Lower leg skin (tissue), 4 donors: ENCODE results near the gene FOLH1. TPM values are rescaled to one million over a fixed set of nuclear protein-coding genes. Genes with fewer than 3 reads are reported as not detected.
"Not testable (repeated sequence)": the region's sequence is repeated elsewhere in the genome, so short reads cannot be mapped to it uniquely, and the experiment has no call there.

ENCODE experiments used
- DNase-seq, 2 donors: peaks; one replicate each; pipeline ENCODE4 v3.0.0-alpha.2; 2019; ENCODE audit warnings: low spot score in 2 of 2
- H3K4me3 ChIP-seq: fragments of 200-600 bp; sonication (generic); 2 replicates; pipeline ENCODE4 v1.5.1; 2017; ENCODE audit warnings: mild to moderate bottlenecking, low read depth; ENCODE audit not compliant: poor library complexity, severe bottlenecking
- CTCF ChIP-seq, 3 donors: fragments of 450-650 bp; IDR thresholded peaks; one replicate each; pipeline ENCODE4 v1.5.1; 2016; ENCODE audit warnings: antibody characterized with exemption in 3 of 3, mild to moderate bottlenecking in 3 of 3, moderate library complexity in 2 of 3
- POLR2A ChIP-seq, 2 donors: fragments of 450-650 bp; IDR thresholded peaks; one replicate each; pipeline ENCODE4 v1.6.1; 2016 to 2017; ENCODE audit warnings: antibody characterized with exemption in 2 of 2, mild to moderate bottlenecking in 1 of 2, moderate library complexity in 1 of 2
- WGBS, 2 donors: methylation state at CpG; one replicate each; pipeline ENCODE4 v1.1.5; 2018; 5-methylcytosine and 5-hydroxymethylcytosine counted together
- intact Hi-C: fragments of 100-400 bp; cut with DNase I; formaldehyde crosslinking; loops from one replicate; pipeline ENCODE4 v1.15.0; 2023; ENCODE audit warnings: low total_unique reads
- total RNA-seq, 4 donors: library from RNA; depleted of rRNA; stranded (reverse); fragments of >200 nt; gene quantifications; one replicate each; pipeline ENCODE4 v1.1.0, GENCODE V29; 2016

The FOLH1 gene
- total RNA-seq = 1 to 10 TPM; 1.9 to 4.6 (median 2.8) TPM

GRCh38 chr11:49208006-49208721, at the start of gene FOLH1:
Gene FOLH1, minus strand, starts transcription at chr11:49208602. Its CDS starts 193 bp downstream, at chr11:49208409.
- 3 to 4% methylated on average over 22 to 46 of the region's 48 CpGs for WGBS, 2 donors
- DNase-seq = no peak
- intact Hi-C loops = no loop called here
- peak within 1 kb of the TSS; percentile 25 for H3K4me3 ChIP-seq
- TF ChIP-seq POLR2A (IDR thresholded peaks at IDR 0.05) = no peak
- TF ChIP-seq CTCF (IDR thresholded peaks at IDR 0.05) = no peak

DNA sequence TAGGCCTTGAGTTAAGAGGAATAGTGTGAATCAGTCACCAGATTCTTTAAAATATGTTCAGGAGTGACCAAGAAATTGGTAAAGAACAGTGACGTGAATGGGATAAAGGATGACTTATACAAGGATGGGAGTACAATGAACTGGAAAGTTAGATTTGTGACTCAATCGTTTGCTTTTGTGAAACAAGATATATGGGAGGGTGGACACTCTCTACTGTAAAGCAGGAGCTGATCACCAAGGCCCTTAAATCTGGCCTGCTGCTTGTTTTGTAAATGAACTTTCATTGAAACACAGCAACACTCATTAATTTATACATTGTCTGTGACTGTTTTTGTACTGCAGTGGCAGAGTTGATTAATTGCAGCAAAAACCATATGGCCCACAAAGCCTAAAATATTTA, 46.7 kb upstream of the FOLH1 start:
- DNase-seq, H3K4me3 ChIP-seq, intact Hi-C loops: not testable (repeated sequence)
- 50 to 70% methylated on average over 2 of the region's 2 CpGs for WGBS, 2 donors

DNA sequence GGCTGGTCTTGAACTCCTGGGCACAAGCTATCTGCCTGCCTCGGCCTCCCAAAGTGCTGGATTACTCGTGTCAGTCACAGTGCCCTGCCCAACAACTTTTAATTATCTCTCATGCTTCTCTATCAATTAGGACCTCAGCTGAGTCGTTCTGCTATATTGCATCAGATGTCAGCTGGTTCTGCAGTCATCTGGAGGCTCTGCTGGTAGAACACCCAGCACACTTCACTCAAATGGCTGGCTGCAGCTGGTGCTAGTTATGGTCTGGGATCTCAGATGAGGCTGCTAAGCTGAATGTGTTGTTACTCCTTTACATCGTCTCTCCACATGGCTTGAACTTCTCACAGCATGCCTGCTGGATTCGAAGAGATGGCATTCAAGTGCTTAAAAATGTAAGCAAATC, 42.8 kb upstream of the FOLH1 start:
- DNase-seq, intact Hi-C loops, H3K4me3 ChIP-seq: not testable (repeated sequence)
- 57 to 65% methylated on average over 5 of the region's 5 CpGs for WGBS, 2 donors

DNA sequence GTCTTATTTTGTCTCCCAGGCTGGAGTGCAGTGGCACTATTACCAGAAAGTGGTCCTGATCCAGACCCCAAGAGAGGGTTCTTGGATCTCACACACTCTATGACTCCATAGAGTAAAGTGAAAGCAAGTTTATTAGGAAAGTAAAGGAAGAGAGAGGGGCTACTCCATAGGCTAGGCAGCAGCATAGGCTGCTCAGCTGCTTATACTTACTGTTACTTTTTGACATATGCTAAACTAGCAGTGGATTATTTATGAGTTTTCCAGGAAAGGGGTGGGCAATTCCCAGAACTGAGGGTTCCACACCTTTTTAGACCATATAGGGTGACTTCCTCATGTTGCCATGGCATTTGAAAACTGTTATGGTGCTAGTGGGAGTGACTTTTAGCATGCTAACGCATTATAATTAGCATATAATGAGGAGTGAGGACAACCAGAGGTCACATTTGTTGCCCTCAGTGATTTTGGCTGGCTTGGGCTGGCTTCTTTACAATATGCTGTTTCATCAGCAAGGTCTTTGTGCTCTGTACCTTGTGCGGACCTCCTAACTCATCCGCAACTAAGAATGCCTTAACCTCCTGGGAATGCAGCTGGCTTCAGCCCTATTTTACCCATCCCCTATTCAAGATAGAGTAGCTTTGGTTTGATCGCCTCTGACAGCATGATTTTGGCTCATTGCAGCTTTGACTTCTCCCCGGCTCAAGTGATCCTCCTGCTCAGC, 42.2 kb upstream of the FOLH1 start:
- intact Hi-C loops, H3K4me3 ChIP-seq, DNase-seq: not testable (repeated sequence)
- WGBS, 2 donors = 80 to 85% methylated on average over 5 of the region's 5 CpGs

- H3K4me3 ChIP-seq, intact Hi-C loops, DNase-seq: not testable (repeated sequence)
- WGBS, 2 donors = 87 to 97% methylated on average over 3 of the region's 3 CpGs
Observed at GRCh38 chr11:49249363-49249762, 41.0 kb upstream of the FOLH1 start.

GRCh38 chr11:49233685-49234084, 25.3 kb upstream of the FOLH1 start:
- WGBS, 2 donors = 71 to 73% methylated on average over 4 of the region's 4 CpGs
- intact Hi-C loops, H3K4me3 ChIP-seq, DNase-seq: not testable (repeated sequence)

DNA sequence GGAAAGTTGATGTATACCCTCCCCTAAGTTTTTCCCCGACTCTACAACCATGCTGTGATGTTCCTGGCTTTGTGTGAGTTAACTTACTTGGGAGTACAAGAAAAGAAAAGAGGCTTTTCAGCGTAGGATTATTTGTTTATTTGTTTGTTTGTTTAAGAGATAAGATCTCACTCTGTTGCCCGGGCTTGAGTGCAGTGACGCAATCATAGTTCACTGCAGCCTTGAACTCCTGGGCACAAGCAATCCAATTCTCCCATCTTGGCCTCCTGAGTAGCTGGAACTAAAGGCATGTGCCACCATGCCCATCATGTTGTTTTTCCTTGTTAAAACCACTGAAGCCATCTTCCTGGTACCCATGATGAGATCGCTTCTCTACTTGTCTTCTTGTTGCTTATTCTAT, 24.6 kb upstream of the FOLH1 start:
- intact Hi-C loops, DNase-seq: not testable (repeated sequence)
- WGBS, 2 donors = 63 to 64% methylated on average over 5 of the region's 5 CpGs

GRCh38 chr11:49231725-49232124, 23.3 kb upstream of the FOLH1 start:
- intact Hi-C loops, DNase-seq, H3K4me3 ChIP-seq: not testable (repeated sequence)
- WGBS, 2 donors = 44 to 50% methylated on average over 3 of the region's 3 CpGs

More for the DNA sequence above, 24.6 kb upstream of the FOLH1 start:
- H3K4me3 ChIP-seq = not testable (repeated sequence)

GRCh38 chr11:49230534-49230933, 22.1 kb upstream of the FOLH1 start:
- H3K4me3 ChIP-seq, DNase-seq, intact Hi-C loops: not testable (repeated sequence)
- 83% methylated on average over 1 of the region's 1 CpG for WGBS, 2 donors

- WGBS, 2 donors = 69 to 76% methylated on average over 3 of the region's 3 CpGs
- intact Hi-C loops, H3K4me3 ChIP-seq, DNase-seq: not testable (repeated sequence)
Observed at GRCh38 chr11:49230001-49230400, 21.6 kb upstream of the FOLH1 start.

GRCh38 chr11:49229136-49229535, 20.7 kb upstream of the FOLH1 start:
- H3K4me3 ChIP-seq, intact Hi-C loops, DNase-seq: not testable (repeated sequence)
- 58 to 60% methylated on average over 2 of the region's 2 CpGs for WGBS, 2 donors

- 68 to 72% methylated on average over 8 of the region's 8 CpGs for WGBS, 2 donors
- DNase-seq, H3K4me3 ChIP-seq, intact Hi-C loops: not testable (repeated sequence)
Observed at GRCh38 chr11:49225255-49225785, 16.9 kb upstream of the FOLH1 start.
